GM18519 (cell line): ENCODE data around the gene OR1K1.

Experiments used
- ATAC-seq: cut with Tn5 transposase; IDR thresholded peaks from one replicate; pipeline ENCODE4 v1.9.1; 2021; ENCODE audit warnings: mild to moderate bottlenecking, moderate library complexity; ENCODE audit not compliant: unreplicated experiment, low FRiP score

OR1K1 gene

GRCh38 chr9:122848256-122848943, 48.5 kb downstream of the OR1K1 start:
- ATAC-seq, result no peak
